Activated CD4-positive, alpha-beta T cell treated with anti-CD3 and anti-CD28 coated beads, Interleukin-2, amount 50 U/mL, for 4 hours (primary cell): ENCODE measurements around the gene SUPT7L.
"Not testable (repeated sequence)": the region's sequence is repeated elsewhere in the genome, so short reads cannot be mapped to it uniquely, and the experiment has no call there.

Source experiments
- DNase-seq, 2 experiments: peaks; one replicate each; pipeline ENCODE4 v3.0.0-alpha.2; 2020

SUPT7L gene

GRCh38 chr2:27634291-27634690 lies 29.1 kb downstream of the SUPT7L start:
- DNase-seq: no peak

GRCh38 chr2:27630257-27630656 lies 33.2 kb downstream of the SUPT7L start:
- not testable (repeated sequence) for DNase-seq

GRCh38 chr2:27628767-27629709 lies 34.4 kb downstream of the SUPT7L start, which contains the start of the genes CCDC121 and GPN1:
TSS of gene CCDC121 (minus strand) at chr2:27629012. CDS start at chr2:27627799, 1,213 bp downstream.
TSS of gene GPN1 (plus strand) at chr2:27629050. CDS start at chr2:27629059, 9 bp downstream.
- peak; percentile 94 to 96 for DNase-seq

GRCh38 chr2:27627963-27628766 lies 35.2 kb downstream of the SUPT7L start:
- no peak for DNase-seq

GRCh38 chr2:27626921-27627320 lies 36.5 kb downstream of the SUPT7L start:
- not testable (repeated sequence) for DNase-seq

GRCh38 chr2:27626323-27626722 lies 37.1 kb downstream of the SUPT7L start:
- not testable (repeated sequence) for DNase-seq

GRCh38 chr2:27624943-27625342 lies 38.5 kb downstream of the SUPT7L start:
- no peak for DNase-seq

GRCh38 chr2:27622921-27623384 lies 40.5 kb downstream of the SUPT7L start:
- no peak for DNase-seq

GRCh38 chr2:27621524-27621923 lies 41.9 kb downstream of the SUPT7L start:
- DNase-seq: no peak

- DNase-seq: no peak
These were observed 48.1 kb downstream of the SUPT7L start for GRCh38 chr2:27615316-27615715.

GRCh38 chr2:27613985-27614384 lies 49.4 kb downstream of the SUPT7L start:
- no peak for DNase-seq

GRCh38 chr2:27606611-27607010 lies 56.8 kb downstream of the SUPT7L start:
- no peak for DNase-seq
